Erythroblast (primary cell): ENCODE data around the gene DBT.
"Not testable (repeated sequence)": the region's sequence is repeated elsewhere in the genome, so short reads cannot be mapped to it uniquely, and the experiment has no call there.

Experiments
- GATA1 ChIP-seq: IDR thresholded peaks from 2 replicates; pipeline ENCODE4 v1.6.1; 2011; ENCODE audit warnings: low read depth, mild to moderate bottlenecking, control low read depth, low read length, moderate library complexity
- POLR2A ChIP-seq: IDR thresholded peaks from 2 replicates; pipeline ENCODE4 v1.6.1; 2011; ENCODE audit warnings: mild to moderate bottlenecking, low read length

GRCh38 chr1:100258427-100258826, 8.8 kb upstream of the DBT start:
- not testable (repeated sequence) for TF ChIP-seq POLR2A, GATA1
